ELR (cell line): Measurements from ENCODE around the gene HECTD2.

ENCODE experiments used
- DNase-seq: peaks from one replicate; pipeline ENCODE4 v3.0.0-alpha.2; 2015; ENCODE audit warnings: low read depth

HECTD2 gene

GRCh38 chr10:91537614-91538383 is 127.7 kb downstream of the HECTD2 start:
- DNase-seq = no peak

GRCh38 chr10:91539930-91540329 is 129.8 kb downstream of the HECTD2 start:
- DNase-seq = no peak

GRCh38 chr10:91540733-91541132 is 130.6 kb downstream of the HECTD2 start:
- DNase-seq = peak; percentile 62

GRCh38 chr10:91541481-91541880 is 131.3 kb downstream of the HECTD2 start:
- DNase-seq = no peak

- no peak for DNase-seq
Observed at GRCh38 chr10:91545384-91545783, 135.2 kb downstream of the HECTD2 start.

GRCh38 chr10:91545838-91546237 is 135.7 kb downstream of the HECTD2 start:
- DNase-seq = no peak

- peak; percentile 60 for DNase-seq
Observed at GRCh38 chr10:91549262-91549661, 139.1 kb downstream of the HECTD2 start.

GRCh38 chr10:91550021-91550420 is 139.9 kb downstream of the HECTD2 start:
- no peak for DNase-seq

GRCh38 chr10:91551856-91552255 is 141.7 kb downstream of the HECTD2 start:
- DNase-seq = peak; percentile 59

- DNase-seq = peak; percentile 23
Observed at GRCh38 chr10:91552274-91553095, 142.3 kb downstream of the HECTD2 start.

- no peak for DNase-seq
Observed at GRCh38 chr10:91555455-91555854, 145.3 kb downstream of the HECTD2 start.

GRCh38 chr10:91556691-91557566 is 146.8 kb downstream of the HECTD2 start:
- DNase-seq = no peak

- no peak for DNase-seq
Observed at GRCh38 chr10:91557651-91558111, 147.5 kb downstream of the HECTD2 start.

GRCh38 chr10:91558473-91558872 is 148.3 kb downstream of the HECTD2 start:
- DNase-seq = no peak

GRCh38 chr10:91559169-91559568 is 149.0 kb downstream of the HECTD2 start:
- no peak for DNase-seq

GRCh38 chr10:91559750-91560149 is 149.6 kb downstream of the HECTD2 start:
- DNase-seq = no peak

- peak; percentile 19 for DNase-seq
Observed at GRCh38 chr10:91560827-91561226, 150.7 kb downstream of the HECTD2 start.

- no peak for DNase-seq
Observed at GRCh38 chr10:91562839-91563581, 152.9 kb downstream of the HECTD2 start.

- no peak for DNase-seq
Observed at GRCh38 chr10:91564026-91564425, 153.9 kb downstream of the HECTD2 start.
